SU-DHL-6 (cell line): ENCODE results near the gene DMAP1.

Source experiments
- EZH2phosphoT487 ChIP-seq: fragments of 200-600 bp; sonication (generic), shearing (Covaris generic); conservative IDR thresholded peaks from 2 replicates; pipeline ENCODE4 v1.6.1; 2018; ENCODE audit warnings: mild to moderate bottlenecking, antibody characterized with exemption, low read length, moderate library complexity, mixed read lengths
- TF ChIP-seq, protein P1 (sequence below): fragments of 200-600 bp; sonication (generic); IDR thresholded peaks from one replicate; pipeline ENCODE4 v1.5.1; 2017; ENCODE audit warnings: antibody characterized with exemption, mild to moderate bottlenecking, low read length, moderate library complexity; ENCODE audit not compliant: insufficient read depth, poor library complexity, severe bottlenecking

DNA sequence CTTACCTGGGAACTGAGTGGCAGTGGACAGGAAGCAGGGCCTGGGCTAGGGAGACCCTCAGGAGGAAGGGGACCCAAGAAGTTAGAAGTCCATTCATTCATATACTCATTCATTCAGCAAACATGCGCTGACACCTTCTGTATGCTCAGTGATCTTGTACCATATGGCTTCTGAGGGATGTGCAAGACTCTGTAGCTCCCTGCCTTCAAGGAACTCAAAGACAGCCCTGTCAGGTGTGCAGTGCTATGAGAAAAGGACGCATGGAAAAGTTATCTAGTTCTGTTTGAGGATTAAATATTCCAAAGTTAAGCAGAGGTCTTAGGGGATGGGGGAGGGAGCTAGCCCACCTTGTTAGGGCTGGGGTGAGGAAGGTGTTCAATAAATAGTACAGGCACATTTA, 12.5 kb downstream of the DMAP1 start:
- no peak for TF ChIP-seq EZH2phosphoT487
- TF ChIP-seq, protein P1, sequence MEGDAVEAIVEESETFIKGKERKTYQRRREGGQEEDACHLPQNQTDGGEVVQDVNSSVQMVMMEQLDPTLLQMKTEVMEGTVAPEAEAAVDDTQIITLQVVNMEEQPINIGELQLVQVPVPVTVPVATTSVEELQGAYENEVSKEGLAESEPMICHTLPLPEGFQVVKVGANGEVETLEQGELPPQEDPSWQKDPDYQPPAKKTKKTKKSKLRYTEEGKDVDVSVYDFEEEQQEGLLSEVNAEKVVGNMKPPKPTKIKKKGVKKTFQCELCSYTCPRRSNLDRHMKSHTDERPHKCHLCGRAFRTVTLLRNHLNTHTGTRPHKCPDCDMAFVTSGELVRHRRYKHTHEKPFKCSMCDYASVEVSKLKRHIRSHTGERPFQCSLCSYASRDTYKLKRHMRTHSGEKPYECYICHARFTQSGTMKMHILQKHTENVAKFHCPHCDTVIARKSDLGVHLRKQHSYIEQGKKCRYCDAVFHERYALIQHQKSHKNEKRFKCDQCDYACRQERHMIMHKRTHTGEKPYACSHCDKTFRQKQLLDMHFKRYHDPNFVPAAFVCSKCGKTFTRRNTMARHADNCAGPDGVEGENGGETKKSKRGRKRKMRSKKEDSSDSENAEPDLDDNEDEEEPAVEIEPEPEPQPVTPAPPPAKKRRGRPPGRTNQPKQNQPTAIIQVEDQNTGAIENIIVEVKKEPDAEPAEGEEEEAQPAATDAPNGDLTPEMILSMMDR, result no peak
